Hematopoietic multipotent progenitor cell treated with erythropoietin and hydrocortisone succinate and interleukin-3 and kit ligand, for 17 days (in vitro differentiated cells): ENCODE measurements around the gene UBASH3A.

Experiments
- DNase-seq: peaks from one replicate; pipeline ENCODE4 v3.0.0-alpha.2; 2015; ENCODE audit warnings: low spot score

The UBASH3A gene

GRCh38 chr21:42411891-42412635 is 8.4 kb downstream of the UBASH3A start:
- no peak for DNase-seq

- DNase-seq = no peak
Measured at GRCh38 chr21:42412636-42412933, 8.9 kb downstream of the UBASH3A start.

DNA sequence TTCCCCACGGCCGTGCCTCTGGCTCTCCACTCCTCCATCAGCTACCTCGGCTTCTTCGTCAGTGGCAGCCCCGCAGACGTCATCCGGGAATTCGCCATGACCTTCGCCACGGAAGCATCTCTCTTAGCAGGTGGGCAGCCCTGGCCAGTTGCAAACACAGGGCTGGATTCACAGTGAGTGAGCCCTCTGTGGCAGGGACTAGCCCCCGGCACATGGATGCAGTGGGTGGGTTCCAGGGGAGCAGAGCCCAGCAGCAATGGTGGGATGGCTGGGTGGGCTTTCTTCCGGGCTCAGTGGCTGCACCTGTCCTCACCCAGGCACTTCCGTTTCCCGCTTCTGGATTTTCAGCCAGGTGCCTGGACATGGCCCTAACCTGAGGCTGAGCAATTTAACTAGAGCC is 9.4 kb downstream of the UBASH3A start:
- no peak for DNase-seq

DNA sequence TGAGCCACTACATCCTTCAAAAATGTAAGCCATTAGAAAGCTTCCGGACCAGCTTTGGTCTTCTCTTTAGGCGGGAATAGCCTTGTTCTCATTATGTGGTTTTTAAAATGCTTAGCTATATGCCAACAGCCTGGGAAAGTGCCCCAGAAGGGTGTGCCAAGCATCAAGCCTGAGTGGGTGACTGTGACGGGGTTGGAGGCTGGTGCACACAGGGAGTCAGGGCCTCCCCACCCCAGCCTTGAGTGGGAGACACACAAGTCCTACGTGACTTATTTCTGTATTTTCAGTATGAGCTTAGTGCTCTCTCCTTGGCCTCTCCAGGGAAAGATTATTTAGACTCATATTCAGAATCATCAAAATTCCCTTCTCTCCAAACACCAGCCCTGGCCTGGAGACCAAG is 9.8 kb downstream of the UBASH3A start:
- no peak for DNase-seq

- DNase-seq = no peak
Measured at GRCh38 chr21:42414066-42414465, 10.4 kb downstream of the UBASH3A start.

DNA sequence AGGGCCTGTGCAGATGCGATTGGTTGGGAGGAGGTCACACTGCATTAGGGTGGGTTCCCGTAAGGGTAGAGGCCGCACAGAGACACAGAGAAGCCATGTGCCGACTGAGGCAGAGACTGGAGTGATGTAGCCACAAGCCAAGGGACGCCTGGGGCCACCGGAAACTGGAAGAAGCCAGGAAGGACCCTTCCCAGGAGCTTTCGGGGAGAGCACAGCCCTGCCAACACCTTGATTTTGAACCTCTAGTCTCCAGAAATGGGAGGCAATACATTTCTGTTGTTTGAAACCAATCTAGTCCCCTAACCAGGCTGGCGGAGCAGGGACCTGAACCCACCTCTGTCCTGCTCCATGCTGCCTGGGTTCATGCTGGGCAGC is 10.8 kb downstream of the UBASH3A start:
- DNase-seq = no peak

DNA sequence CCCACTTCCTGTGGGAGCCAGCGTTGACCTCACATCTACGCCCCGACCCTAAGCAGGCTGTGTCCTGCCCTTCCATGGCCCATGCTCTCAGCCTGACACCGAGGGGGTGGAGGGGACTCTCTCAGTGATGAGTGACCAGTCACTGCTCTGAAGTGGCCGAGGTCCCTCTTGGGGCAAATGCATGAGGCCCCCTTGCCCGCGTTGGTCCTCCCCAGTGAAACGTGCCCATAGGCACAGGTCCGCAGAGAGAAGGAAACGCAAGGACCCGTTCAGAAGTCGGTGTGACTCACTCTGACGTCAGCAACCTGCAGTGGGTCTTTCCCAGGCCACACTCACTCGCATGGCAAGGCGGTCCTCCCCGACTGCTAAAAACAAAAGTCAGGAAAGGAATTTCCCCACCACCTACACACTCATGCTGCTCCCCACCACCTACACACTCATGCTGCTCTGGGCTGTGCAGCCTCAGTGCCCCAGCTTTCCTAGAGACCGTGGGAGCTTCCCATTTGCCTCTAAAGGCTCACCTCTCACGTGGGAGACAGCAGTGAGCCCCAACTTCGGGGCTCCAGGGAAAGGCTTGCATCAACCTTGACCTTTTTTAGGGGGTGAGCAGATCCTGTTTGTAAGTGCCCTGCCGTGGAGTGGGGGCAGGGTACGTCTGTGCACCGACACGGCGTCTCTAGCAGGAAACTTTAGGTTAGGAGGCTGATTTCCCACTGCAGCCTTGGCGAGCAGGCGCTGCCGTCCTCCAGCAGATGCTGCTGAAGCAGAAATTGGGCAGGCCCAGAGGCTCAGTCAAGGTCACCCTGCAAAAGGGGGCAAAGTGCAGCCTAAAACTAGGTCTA is 11.4 kb downstream of the UBASH3A start:
- DNase-seq = no peak

DNA sequence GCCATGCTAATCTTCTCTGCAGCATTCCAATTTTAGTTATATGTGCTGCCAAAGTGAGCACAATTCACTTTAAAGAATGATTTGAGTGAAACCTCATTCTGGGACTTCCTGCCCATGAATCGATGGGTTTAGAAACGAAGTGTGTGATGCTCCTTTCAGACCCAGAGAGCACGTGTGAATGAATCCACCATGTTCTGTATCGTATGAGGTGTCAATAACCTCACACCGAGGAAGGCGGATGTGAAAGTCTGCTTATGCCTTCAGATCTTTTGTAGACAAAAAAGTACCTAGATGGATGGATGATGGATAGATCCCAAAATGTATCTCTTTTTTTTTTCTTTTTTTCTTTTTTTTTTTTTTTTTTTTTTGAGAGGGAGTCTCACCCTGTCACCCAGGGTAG is 13.8 kb downstream of the UBASH3A start:
- no peak for DNase-seq

DNA sequence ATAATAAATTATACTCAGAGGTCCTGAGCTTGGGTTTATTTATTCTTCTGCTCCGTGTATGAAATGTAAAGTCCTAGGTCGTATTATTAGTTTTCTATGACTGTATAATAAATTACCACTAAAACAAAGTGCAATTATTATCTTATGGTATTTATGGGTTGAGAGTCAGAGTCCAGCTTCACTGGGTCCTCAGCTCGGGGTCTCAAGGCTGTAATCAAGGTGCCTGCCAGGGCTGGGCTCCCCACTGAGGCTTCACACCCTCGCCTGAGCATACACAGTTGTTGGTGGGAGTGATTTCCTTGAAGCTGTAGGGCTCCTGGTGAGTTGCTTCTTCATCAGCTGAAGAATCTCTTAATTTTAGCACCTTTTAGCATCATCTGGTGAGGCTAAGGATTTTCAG is 15.2 kb downstream of the UBASH3A start:
- no peak for DNase-seq

- no peak for DNase-seq
Measured at GRCh38 chr21:42419845-42420244, 16.1 kb downstream of the UBASH3A start.

- DNase-seq = no peak
Measured at GRCh38 chr21:42421018-42421793, 17.5 kb downstream of the UBASH3A start.

GRCh38 chr21:42423197-42423675 is 19.5 kb downstream of the UBASH3A start:
- no peak for DNase-seq

- DNase-seq = no peak
Measured at GRCh38 chr21:42423685-42424084, 20.0 kb downstream of the UBASH3A start.

DNA sequence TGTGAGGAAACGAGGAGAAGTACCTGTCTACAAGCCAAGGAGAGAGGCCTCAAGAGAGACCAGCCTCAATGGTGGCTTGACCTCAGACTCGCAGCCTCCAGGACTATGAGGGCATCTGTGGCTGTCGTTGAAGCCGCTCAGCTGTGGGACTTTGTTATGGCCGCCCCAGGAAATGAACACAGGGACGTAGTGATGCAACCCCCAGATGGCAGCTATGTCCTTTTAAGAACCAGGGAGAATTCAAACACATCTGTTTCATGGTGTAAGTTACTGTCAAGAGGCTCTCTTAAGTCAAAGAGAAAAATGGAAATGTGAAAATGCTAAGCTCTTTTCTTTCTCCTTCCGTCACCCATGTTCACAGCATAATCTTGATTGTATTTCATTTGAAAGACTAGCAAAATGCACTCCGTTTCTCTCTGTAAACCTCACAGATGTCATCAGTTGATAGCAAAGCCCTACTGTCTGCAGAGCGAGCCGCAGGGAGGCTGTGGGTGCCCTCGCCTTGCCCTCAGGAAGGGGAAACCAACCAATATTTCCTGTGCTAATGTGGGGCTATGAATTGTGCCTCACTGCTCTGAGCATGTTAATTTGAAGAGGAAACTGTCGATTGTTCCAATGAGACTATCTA is 21.3 kb downstream of the UBASH3A start:
- DNase-seq = no peak

GRCh38 chr21:42425591-42425990 is 21.9 kb downstream of the UBASH3A start:
- DNase-seq = no peak

- DNase-seq = no peak
Measured at GRCh38 chr21:42426424-42426823, 22.7 kb downstream of the UBASH3A start.

DNA sequence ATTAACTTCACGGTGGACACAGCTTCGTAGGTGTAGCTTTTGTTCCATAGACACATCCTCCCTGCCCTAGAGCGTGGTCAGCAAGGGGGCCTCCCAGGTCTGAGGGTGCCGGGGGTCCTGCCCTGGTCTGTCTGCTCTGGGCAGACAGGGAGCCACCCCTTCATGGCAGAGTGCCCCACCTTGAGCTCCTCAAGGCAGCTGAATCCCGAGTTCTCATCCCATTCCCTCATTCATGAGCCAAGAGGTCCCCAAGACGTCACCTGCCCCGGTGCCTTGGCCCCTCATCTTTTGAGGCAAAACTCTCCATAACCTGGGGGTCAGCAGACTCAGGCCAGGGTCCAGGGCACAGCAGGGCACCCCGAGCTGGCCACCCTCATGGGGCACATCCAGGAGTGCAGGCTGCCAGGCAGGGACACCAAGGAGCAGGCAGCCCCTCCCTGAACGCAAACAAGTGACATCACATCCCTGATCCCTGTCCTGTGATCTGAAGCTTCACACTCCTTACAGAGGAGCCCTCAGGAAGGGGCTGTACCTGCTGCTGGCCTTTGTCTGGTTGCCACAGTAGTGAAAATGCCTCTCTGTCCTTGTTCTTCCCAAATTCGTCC is 23.3 kb downstream of the UBASH3A start:
- no peak for DNase-seq

DNA sequence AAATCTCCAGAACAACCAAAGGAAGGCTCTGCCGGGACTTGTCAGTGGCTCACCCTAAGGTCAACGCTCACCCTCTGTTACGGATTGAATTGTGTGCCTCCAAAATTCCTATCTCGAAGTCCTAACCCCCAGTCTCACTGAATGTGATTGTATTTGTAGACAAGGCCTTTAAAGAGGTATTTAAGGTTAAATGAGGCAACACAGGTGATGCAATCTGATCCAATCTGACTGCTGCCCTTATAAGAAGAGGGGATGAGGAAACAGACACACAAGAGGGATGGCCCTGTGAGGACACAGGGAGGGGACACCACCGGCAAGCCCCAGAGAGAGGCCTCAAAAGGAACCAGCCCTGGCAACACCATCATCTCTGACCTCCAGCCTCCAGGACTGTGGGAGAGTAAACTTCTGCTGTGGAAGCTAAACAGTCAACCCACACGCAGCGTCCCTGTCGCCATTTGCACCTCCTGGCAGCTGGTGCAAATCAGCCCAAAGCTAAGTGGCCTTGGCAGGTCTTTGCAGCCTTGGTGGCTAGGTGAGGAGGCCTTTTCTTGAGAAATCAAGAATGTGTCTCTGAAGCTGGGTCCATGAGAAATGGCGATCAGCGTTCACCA is 24.2 kb downstream of the UBASH3A start:
- no peak for DNase-seq

GRCh38 chr21:42429021-42429420 is 25.3 kb downstream of the UBASH3A start:
- DNase-seq = no peak

GRCh38 chr21:42429856-42430255 is 26.2 kb downstream of the UBASH3A start:
- no peak for DNase-seq

GRCh38 chr21:42430521-42430920 is 26.8 kb downstream of the UBASH3A start:
- DNase-seq = no peak
